ENCODE results near the gene ZNF536.

DNA sequence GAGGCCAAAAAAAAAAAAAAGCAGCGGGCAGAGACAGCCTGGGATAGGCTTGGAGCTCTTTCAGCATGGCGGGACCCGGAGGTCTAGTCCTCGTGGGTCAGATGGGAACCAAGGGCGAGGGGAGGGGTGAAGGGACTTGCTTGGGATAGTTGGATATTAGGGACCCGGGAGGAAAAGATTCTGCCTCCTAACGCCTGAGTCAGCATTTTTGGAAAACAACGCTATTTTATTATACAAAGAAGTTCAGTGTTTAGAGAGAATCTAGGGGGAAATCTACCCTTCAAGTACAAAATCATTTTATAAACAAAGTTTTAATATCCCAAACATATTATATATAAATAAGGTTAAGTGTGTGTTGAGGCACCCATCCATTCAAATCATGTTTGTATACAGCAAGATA, 156.7 kb downstream of the ZNF536 start:
- TF ChIP-seq, protein P1, sequence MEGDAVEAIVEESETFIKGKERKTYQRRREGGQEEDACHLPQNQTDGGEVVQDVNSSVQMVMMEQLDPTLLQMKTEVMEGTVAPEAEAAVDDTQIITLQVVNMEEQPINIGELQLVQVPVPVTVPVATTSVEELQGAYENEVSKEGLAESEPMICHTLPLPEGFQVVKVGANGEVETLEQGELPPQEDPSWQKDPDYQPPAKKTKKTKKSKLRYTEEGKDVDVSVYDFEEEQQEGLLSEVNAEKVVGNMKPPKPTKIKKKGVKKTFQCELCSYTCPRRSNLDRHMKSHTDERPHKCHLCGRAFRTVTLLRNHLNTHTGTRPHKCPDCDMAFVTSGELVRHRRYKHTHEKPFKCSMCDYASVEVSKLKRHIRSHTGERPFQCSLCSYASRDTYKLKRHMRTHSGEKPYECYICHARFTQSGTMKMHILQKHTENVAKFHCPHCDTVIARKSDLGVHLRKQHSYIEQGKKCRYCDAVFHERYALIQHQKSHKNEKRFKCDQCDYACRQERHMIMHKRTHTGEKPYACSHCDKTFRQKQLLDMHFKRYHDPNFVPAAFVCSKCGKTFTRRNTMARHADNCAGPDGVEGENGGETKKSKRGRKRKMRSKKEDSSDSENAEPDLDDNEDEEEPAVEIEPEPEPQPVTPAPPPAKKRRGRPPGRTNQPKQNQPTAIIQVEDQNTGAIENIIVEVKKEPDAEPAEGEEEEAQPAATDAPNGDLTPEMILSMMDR (IDR thresholded peaks at IDR 0.05): no peak
- no peak for TF ChIP-seq POLR2A (IDR thresholded peaks at IDR 0.05)

Data from esophagus squamous epithelium (tissue), 4 donors.